HepG2 (cell line): ENCODE measurements around the gene FAM111B. TPM values are rescaled to one million over a fixed set of nuclear protein-coding genes. Genes with fewer than 3 reads are reported as not detected.
A peak's percentile ranks its signal among the peaks of the same experiment; 100 is the strongest.

Experiments used
- GABPB1 ChIP-seq: IDR thresholded peaks from 2 replicates; pipeline ENCODE4 v1.6.1; 2016; ENCODE audit warnings: mild to moderate bottlenecking, missing genetic modification reagents, moderate library complexity, missing compliant biosample characterization
- HDAC6 ChIP-seq: fragments of 200-600 bp; sonication (generic); IDR thresholded peaks from 2 replicates; pipeline ENCODE4 v1.7.0; 2017; ENCODE audit warnings: mild to moderate bottlenecking, antibody characterized with exemption, low read length, low read depth
- HHEX ChIP-seq: IDR thresholded peaks from 2 replicates; pipeline ENCODE4 v1.6.1; 2016; ENCODE audit warnings: control low read depth
- HMGA1 ChIP-seq: sonication (generic); formaldehyde crosslinking; conservative IDR thresholded peaks from 2 replicates; pipeline ENCODE4 v1.4.0; 2020; ENCODE audit warnings: missing genetic modification reagents
- KLF16 ChIP-seq, 2 experiments: sonication (generic) in 1 of 2; formaldehyde crosslinking in 1 of 2; IDR thresholded peaks; 2 replicates each; pipeline versions ENCODE4 v1.6.1 to v1.8.0; 2016 to 2023; ENCODE audit warnings: missing genetic modification reagents in 2 of 2, missing compliant biosample characterization in 1 of 2
- MTA1 ChIP-seq: sonication (generic); formaldehyde crosslinking; IDR thresholded peaks from 2 replicates; pipeline ENCODE4 v1.4.0; 2020; ENCODE audit warnings: missing genetic modification reagents, mild to moderate bottlenecking, borderline replicate concordance
- PCBP2 ChIP-seq: fragments of 200-400 bp; formaldehyde crosslinking; optimal IDR thresholded peaks from 2 replicates; pipeline ENCODE3; 2018; ENCODE audit warnings: low read length, low read depth; ENCODE audit not compliant: poor library complexity, severe bottlenecking
- PLRG1 ChIP-seq: fragments of 450-650 bp; conservative IDR thresholded peaks from 2 replicates; pipeline ENCODE4 v1.6.1; 2016
- PRPF4 ChIP-seq: fragments of 200-400 bp; formaldehyde crosslinking; IDR thresholded peaks from 2 replicates; pipeline ENCODE4 v1.6.1; 2016; ENCODE audit warnings: low read length, low read depth; ENCODE audit not compliant: poor library complexity, severe bottlenecking
- TCF12 ChIP-seq, 2 experiments: fragments of 450-650 bp in 1 of 2; sonication (generic) in 1 of 2; formaldehyde crosslinking in 1 of 2; IDR thresholded peaks; 2 replicates each; pipeline versions ENCODE4 v1.6.1 to v1.8.0; 2017 to 2022; ENCODE audit warnings: antibody characterized with exemption in 1 of 2, mild to moderate bottlenecking in 1 of 2, missing genetic modification reagents in 1 of 2, moderate library complexity in 1 of 2
- ZC3H13 ChIP-seq: sonication (generic); formaldehyde crosslinking; IDR thresholded peaks from 2 replicates; pipeline ENCODE4 v1.8.1; 2023; ENCODE audit warnings: mild to moderate bottlenecking, missing genetic modification reagents, moderate library complexity
- ZFP37 ChIP-seq: sonication (generic); formaldehyde crosslinking; IDR thresholded peaks from 2 replicates; pipeline ENCODE4 v1.4.0; 2020; ENCODE audit warnings: missing genetic modification reagents, borderline replicate concordance
- ZIK1 ChIP-seq: sonication (generic); formaldehyde crosslinking; IDR thresholded peaks from 2 replicates; pipeline ENCODE4 v1.5.0; 2020; ENCODE audit warnings: mild to moderate bottlenecking, low read depth, missing genetic modification reagents, borderline replicate concordance
- ZNF235 ChIP-seq: sonication (generic); formaldehyde crosslinking; IDR thresholded peaks from 2 replicates; pipeline ENCODE4 v1.8.1; 2023; ENCODE audit warnings: mild to moderate bottlenecking, missing genetic modification reagents, borderline replicate concordance
- ZNF331 ChIP-seq: sonication (generic); formaldehyde crosslinking; IDR thresholded peaks from 2 replicates; pipeline ENCODE4 v1.4.0; 2020; ENCODE audit warnings: missing genetic modification reagents
- ZNF441 ChIP-seq: sonication (generic); formaldehyde crosslinking; IDR thresholded peaks from 2 replicates; pipeline ENCODE4 v1.7.0; 2021; ENCODE audit warnings: missing genetic modification reagents, borderline replicate concordance
- ZNF572 ChIP-seq: sonication (generic); formaldehyde crosslinking; IDR thresholded peaks from 2 replicates; pipeline ENCODE4 v1.5.1; 2020; ENCODE audit warnings: mild to moderate bottlenecking, missing genetic modification reagents
- ZNF605 ChIP-seq: sonication (generic); formaldehyde crosslinking; IDR thresholded peaks from 2 replicates; pipeline ENCODE4 v1.8.0; 2022; ENCODE audit warnings: mild to moderate bottlenecking, missing genetic modification reagents
- ZNF720 ChIP-seq: sonication (generic); formaldehyde crosslinking; IDR thresholded peaks from 2 replicates; pipeline ENCODE4 v1.4.0; 2020; ENCODE audit warnings: missing genetic modification reagents
- ZNF761 ChIP-seq: sonication (generic); formaldehyde crosslinking; conservative IDR thresholded peaks from 2 replicates; pipeline ENCODE4 v1.4.0; 2020; ENCODE audit warnings: mild to moderate bottlenecking, missing genetic modification reagents
- ZNF788 ChIP-seq: sonication (generic); formaldehyde crosslinking; IDR thresholded peaks from 2 replicates; pipeline ENCODE4 v1.5.0; 2020; ENCODE audit warnings: mild to moderate bottlenecking, missing genetic modification reagents, borderline replicate concordance
- polyA plus RNA-seq, 8 experiments: library from polyadenylated mRNA; depleted of rRNA in 3 of 8; stranded (reverse) in 7 of 8; unstranded in 1 of 8; fragments of >200 nt; fragmentation: Illumina TruSeq in 4 of 8; extraction: Trizol in 4 of 8; gene quantifications; 2 replicates each; pipeline versions ENCODE4 v1.2.1 to v1.2.3, GENCODE V29; 2011 to 2016; ENCODE audit warnings: low read depth in 4 of 8, missing spikeins in 1 of 8, mixed read lengths in 1 of 8; ENCODE audit not compliant: insufficient read depth in 1 of 8
- total RNA-seq, 5 experiments: library from RNA; depleted of rRNA; stranded (reverse); fragments of >200 nt; fragmentation: Illumina TruSeq; extraction: Trizol; gene quantifications; 2 replicates each; pipeline ENCODE4 v1.2.3, GENCODE V29; 2016; ENCODE audit warnings: low read depth in 1 of 5
- TF ChIP-seq, protein P1 (sequence below): sonication (generic); formaldehyde crosslinking; IDR thresholded peaks from 2 replicates; pipeline ENCODE4 v1.4.0; 2020; ENCODE audit warnings: missing genetic modification reagents, borderline replicate concordance
- TF ChIP-seq, protein P2 (sequence below): sonication (generic); formaldehyde crosslinking; IDR thresholded peaks from 2 replicates; pipeline ENCODE4 v1.4.0; 2020; ENCODE audit warnings: mild to moderate bottlenecking, missing genetic modification reagents, borderline replicate concordance

FAM111B gene
- total and polyA plus RNA-seq, 2 of the 13 experiments (the other 11 are each of a cell fraction or from before 2014, with no cell fraction given), result 1.6 to 28.2 TPM

DNA sequence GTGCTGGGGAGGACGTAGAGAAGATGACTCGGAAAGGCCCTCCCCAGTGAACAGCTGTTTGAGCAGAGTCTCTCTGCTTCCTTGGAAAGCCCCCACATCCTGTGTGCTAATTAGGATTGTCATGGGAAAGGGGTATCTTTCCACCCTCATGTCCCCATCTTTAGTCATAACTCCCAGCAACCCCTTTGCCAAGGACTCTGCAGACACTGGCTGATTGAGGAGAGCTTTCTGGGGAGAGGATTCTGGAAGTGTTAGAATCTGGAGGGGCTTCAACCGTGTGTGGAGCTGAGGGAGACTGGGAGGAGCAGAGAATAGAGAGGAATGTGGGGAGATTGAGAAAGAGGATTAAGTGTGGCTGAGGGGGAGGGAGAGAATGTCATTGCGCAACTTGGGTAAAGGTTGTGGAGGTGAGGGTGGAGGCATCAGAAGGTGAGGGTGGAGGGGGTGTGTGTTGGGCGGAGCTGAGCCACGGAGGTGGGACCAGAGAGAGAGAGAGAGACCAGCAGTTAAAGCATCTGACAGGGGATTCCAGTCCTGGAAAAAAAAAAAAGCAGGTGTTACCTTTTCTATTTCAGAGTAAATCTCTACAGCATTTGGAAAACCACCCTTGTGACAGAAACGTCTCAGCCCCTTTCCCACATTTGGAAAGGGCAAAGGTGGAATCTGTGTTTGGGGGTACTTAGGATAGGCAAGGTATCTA, 67.1 kb downstream of the FAM111B start (continued):
- TF ChIP-seq ZNF331 (CRISPR knock-in tag) (peak; percentile 56; the same call in 1 of the 2 replicates), ZNF761 (CRISPR knock-in tag) (0 out of 2 replicates have a peak, but pooled peaks have one; percentile 60), HHEX (CRISPR knock-in tag) (no peak), PLRG1 (no peak), KLF16 (CRISPR knock-in tag; IDR thresholded peaks at IDR 0.05) (peak in 1 of 2 experiments; percentile 74; a peak in 2 of 4 replicates), ZNF441 (no peak), ZNF788 (CRISPR knock-in tag) (peak; percentile 50; the same call in 1 of the 2 replicates), ZNF605 (CRISPR knock-in tag) (no peak), ZIK1 (CRISPR knock-in tag) (no peak), HMGA1 (no peak), PRPF4 (no peak), GABPB1 (no peak; the same call in 1 of the 2 replicates), ZNF572 (CRISPR knock-in tag) (no peak), HDAC6 (no peak), ZNF720 (CRISPR knock-in tag) (no peak), PCBP2 (no peak), ZC3H13 (no peak), TCF12 (IDR thresholded peaks at IDR 0.05) (no peak), TCF12 (CRISPR knock-in tag; IDR thresholded peaks at IDR 0.05) (no peak), MTA1 (CRISPR knock-in tag) (0 out of 2 replicates have a peak, but pooled peaks have one; percentile 32), ZNF235 (no peak), ZFP37 (CRISPR knock-in tag) (no peak)
- TF ChIP-seq, protein P1, sequence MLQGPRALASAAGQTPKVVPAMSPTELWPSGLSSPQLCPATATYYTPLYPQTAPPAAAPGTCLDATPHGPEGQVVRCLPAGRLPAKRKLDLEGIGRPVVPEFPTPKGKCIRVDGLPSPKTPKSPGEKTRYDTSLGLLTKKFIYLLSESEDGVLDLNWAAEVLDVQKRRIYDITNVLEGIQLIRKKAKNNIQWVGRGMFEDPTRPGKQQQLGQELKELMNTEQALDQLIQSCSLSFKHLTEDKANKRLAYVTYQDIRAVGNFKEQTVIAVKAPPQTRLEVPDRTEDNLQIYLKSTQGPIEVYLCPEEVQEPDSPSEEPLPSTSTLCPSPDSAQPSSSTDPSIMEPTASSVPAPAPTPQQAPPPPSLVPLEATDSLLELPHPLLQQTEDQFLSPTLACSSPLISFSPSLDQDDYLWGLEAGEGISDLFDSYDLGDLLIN (CRISPR knock-in tag), result no peak
- TF ChIP-seq, protein P2, sequence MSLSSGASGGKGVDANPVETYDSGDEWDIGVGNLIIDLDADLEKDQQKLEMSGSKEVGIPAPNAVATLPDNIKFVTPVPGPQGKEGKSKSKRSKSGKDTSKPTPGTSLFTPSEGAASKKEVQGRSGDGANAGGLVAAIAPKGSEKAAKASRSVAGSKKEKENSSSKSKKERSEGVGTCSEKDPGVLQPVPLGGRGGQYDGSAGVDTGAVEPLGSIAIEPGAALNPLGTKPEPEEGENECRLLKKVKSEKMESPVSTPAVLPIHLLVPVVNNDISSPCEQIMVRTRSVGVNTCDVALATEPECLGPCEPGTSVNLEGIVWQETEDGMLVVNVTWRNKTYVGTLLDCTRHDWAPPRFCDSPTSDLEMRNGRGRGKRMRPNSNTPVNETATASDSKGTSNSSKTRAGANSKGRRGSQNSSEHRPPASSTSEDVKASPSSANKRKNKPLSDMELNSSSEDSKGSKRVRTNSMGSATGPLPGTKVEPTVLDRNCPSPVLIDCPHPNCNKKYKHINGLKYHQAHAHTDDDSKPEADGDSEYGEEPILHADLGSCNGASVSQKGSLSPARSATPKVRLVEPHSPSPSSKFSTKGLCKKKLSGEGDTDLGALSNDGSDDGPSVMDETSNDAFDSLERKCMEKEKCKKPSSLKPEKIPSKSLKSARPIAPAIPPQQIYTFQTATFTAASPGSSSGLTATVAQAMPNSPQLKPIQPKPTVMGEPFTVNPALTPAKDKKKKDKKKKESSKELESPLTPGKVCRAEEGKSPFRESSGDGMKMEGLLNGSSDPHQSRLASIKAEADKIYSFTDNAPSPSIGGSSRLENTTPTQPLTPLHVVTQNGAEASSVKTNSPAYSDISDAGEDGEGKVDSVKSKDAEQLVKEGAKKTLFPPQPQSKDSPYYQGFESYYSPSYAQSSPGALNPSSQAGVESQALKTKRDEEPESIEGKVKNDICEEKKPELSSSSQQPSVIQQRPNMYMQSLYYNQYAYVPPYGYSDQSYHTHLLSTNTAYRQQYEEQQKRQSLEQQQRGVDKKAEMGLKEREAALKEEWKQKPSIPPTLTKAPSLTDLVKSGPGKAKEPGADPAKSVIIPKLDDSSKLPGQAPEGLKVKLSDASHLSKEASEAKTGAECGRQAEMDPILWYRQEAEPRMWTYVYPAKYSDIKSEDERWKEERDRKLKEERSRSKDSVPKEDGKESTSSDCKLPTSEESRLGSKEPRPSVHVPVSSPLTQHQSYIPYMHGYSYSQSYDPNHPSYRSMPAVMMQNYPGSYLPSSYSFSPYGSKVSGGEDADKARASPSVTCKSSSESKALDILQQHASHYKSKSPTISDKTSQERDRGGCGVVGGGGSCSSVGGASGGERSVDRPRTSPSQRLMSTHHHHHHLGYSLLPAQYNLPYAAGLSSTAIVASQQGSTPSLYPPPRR (CRISPR knock-in tag), result no peak; the same call in 1 of the 2 replicates
